GM21529 (cell line): ENCODE results near the gene SLC25A40.

ENCODE experiments used
- ATAC-seq: cut with Tn5 transposase; IDR thresholded peaks from one replicate; pipeline ENCODE4 v1.9.1; 2021; ENCODE audit not compliant: unreplicated experiment

SLC25A40 gene

DNA sequence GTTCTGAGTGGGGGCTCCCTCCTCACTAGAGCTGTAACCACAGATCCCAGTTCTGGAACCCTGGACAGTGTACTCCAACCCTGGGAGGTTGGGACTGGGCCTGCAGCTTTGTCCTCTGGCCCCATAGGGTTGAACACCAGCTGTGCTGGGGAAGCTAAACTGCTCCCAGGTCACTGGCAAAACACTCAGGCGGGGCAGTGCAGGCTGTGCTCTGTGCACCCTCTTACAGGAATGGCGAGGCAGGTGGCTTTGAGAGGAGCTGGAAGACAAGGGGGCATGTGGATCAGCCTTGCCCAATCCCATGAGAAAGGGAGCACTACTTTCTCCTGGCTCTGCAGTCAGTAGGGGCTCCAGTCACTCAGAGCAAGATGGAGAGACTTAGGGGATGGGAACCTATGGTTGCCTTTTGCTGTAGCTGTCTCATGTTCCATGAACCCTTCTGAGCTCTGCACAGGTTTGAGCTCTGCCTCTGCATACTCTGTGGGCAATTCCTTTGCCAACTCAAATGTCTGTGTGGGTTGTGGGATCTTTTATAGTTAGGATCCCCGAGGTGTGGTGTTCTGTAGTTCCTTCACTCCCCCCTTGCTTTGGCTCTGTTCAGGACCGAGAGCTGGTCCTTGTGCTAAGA is 90.7 kb downstream of the SLC25A40 start:
- ATAC-seq: no peak

GRCh38 chr7:87784424-87784823 is 91.7 kb downstream of the SLC25A40 start:
- ATAC-seq: no peak
